Kidney (tissue), 14 donors: ENCODE results near the gene AQP4. TPM values are rescaled to one million over a fixed set of nuclear protein-coding genes. Genes with fewer than 3 reads are reported as not detected.

Experiments used
- DNase-seq, 5 donors: peaks; one replicate each; pipeline ENCODE4 v3.0.0-alpha.2; 2013 to 2020
- FAIRE-seq: peaks from 2 replicates; lab custom pipeline; 2012; peaks lifted over from hg19 to GRCh38; lab: Jason Lieb, UNC
- H3K27ac ChIP-seq, 2 donors: one replicate each; pipeline ENCODE4 v1.7.0; 2013; ENCODE audit warnings: low read depth in 2 of 2, low read length in 2 of 2, inconsistent platforms in 1 of 2
- H3K27me3 ChIP-seq: one replicate; pipeline ENCODE4 v1.7.1; 2013; ENCODE audit warnings: low read length, inconsistent platforms; ENCODE audit not compliant: control insufficient read depth, insufficient read depth
- H3K36me3 ChIP-seq, 3 donors: one replicate each; pipeline versions ENCODE4 v1.7.0 to v1.7.1; 2013; ENCODE audit warnings: low read length in 3 of 3, control low read depth in 1 of 3, inconsistent platforms in 1 of 3; ENCODE audit not compliant: insufficient read depth in 3 of 3, control insufficient read depth in 2 of 3
- H3K4me1 ChIP-seq, 3 donors: one replicate each; pipeline versions ENCODE4 v1.7.0 to v1.7.1; 2013; ENCODE audit warnings: low read length in 3 of 3, inconsistent platforms in 1 of 3, low read depth in 1 of 3; ENCODE audit not compliant: control insufficient read depth in 2 of 3, insufficient read depth in 2 of 3
- H3K4me3 ChIP-seq, 3 donors: one replicate each; pipeline versions ENCODE4 v1.7.0 to v1.8.1; 2013; ENCODE audit warnings: low read length in 3 of 3, control low read depth in 1 of 3, inconsistent platforms in 1 of 3
- H3K9ac ChIP-seq, 3 donors: one replicate each; pipeline versions ENCODE4 v1.7.0 to v1.7.1; 2013; ENCODE audit warnings: low read length in 3 of 3, control low read depth in 1 of 3, inconsistent platforms in 1 of 3
- H3K9me3 ChIP-seq, 3 donors: one replicate each; pipeline versions ENCODE4 v1.7.0 to v1.7.1; 2013; ENCODE audit warnings: low read length in 3 of 3, control low read depth in 1 of 3, inconsistent platforms in 1 of 3; ENCODE audit not compliant: control insufficient read depth in 2 of 3, insufficient read depth in 1 of 3
- intact Hi-C: fragments of 100-400 bp; cut with DNase I; formaldehyde crosslinking; loops from one replicate; pipeline ENCODE4 v1.11.1; 2022
- polyA plus RNA-seq: library from polyadenylated mRNA; stranded (reverse); fragments of 350-450 nt; fragmentation: Illumina TruSeq; extraction: RNeasy Lipid Tissue Mini Kit (QIAGEN cat#74804); gene quantifications from one replicate; pipeline ENCODE4 v1.2.3, GENCODE V29; 2014; ENCODE audit warnings: low read depth, low replicate concordance; ENCODE audit not compliant: insufficient read depth
- total RNA-seq: library from RNA; stranded (reverse); fragmentation: NEBNext Ultra II Directional; extraction: Animal tissue kit (Norgen Biotek cat#: 25700); gene quantifications from one replicate; pipeline ENCODE4 v1.2.1, GENCODE V29; 2021
- TF ChIP-seq, protein P1 (sequence below): IDR thresholded peaks from 3 replicates; pipeline ENCODE4 v1.5.1; 2012; ENCODE audit warnings: mild to moderate bottlenecking, moderate library complexity, borderline replicate concordance; ENCODE audit not compliant: insufficient read depth; ENCODE audit errors: extremely low read depth
- donor health status: control.
- donor health status: control.
- donor health status: control.
- donor health status: control.
- donor health status: control.
- donor health status: DM: yes; HTN: yes; CAD: no.
- donor health status: Normal renal cell carcinoma (clear cell type).

Gene AQP4
- total and polyA plus RNA-seq, 2 donors from 2014 or later: 1.1 to 11.6 TPM

DNA sequence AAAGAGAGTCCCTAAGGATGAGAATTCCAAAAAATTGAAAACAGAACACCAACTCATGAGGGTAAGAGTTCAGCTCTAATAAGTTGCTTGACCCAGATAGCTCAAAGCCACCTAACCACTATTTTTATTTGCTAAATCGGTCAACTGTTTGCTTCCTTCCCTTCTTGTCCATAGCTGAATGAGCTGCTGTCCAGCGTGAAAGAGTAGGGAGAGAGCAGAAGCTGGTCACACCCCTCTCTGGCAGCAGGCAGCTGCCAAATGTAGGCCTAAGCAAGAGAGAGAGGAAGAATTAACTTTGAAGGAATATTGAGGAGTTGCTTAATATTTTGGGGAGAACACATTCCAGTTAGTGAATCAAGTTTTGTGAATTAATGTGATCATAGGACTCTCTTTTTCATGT is 25.9 kb downstream of the AQP4 start:
- intact Hi-C loops: no loop called here
- Histone ChIP-seq H3K4me1 (no peaks in the 10 kb centered on the region), H3K9me3 (peaks cover 0 to 2% (median 0%) of the 10 kb centered on the region in 3 donors), H3K36me3 (no peaks in the 10 kb centered on the region), H3K27ac (no peak overlapping the region), H3K27me3 (no peaks in the 10 kb centered on the region), H3K4me3 (no peak overlapping the region), H3K9ac (no peak overlapping the region)
- no peak for DNase-seq
- TF ChIP-seq, protein P1, sequence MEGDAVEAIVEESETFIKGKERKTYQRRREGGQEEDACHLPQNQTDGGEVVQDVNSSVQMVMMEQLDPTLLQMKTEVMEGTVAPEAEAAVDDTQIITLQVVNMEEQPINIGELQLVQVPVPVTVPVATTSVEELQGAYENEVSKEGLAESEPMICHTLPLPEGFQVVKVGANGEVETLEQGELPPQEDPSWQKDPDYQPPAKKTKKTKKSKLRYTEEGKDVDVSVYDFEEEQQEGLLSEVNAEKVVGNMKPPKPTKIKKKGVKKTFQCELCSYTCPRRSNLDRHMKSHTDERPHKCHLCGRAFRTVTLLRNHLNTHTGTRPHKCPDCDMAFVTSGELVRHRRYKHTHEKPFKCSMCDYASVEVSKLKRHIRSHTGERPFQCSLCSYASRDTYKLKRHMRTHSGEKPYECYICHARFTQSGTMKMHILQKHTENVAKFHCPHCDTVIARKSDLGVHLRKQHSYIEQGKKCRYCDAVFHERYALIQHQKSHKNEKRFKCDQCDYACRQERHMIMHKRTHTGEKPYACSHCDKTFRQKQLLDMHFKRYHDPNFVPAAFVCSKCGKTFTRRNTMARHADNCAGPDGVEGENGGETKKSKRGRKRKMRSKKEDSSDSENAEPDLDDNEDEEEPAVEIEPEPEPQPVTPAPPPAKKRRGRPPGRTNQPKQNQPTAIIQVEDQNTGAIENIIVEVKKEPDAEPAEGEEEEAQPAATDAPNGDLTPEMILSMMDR: no peak
- FAIRE-seq: no peak

DNA sequence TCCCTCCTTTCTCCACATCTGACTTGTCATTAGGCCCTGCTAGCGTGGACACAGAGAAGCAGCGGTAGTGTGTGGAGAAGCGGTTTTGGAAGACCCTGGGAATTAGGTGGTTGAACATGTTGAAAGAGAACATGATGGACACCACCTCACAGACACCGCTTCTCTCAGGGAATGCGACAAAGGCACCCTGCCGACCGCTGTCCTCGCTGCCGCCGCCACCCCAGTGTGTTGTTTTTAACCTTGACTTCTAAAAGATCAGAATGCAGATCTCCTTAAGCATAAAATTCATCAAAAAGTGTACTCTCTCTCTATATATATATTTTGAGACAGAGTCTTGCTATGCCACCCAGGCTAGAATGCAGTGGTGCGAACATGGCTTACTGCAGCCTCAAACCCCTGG is 33.2 kb downstream of the AQP4 start:
- intact Hi-C loops: no loop called here
- no peak overlapping the region for H3K9ac ChIP-seq
- H3K4me3 ChIP-seq: no peak overlapping the region
- H3K36me3 ChIP-seq: no peaks in the 10 kb centered on the region
- FAIRE-seq: no peak
- no peak for DNase-seq
- TF ChIP-seq, protein P1: no peak
- H3K27ac ChIP-seq: no peak overlapping the region
- H3K4me1 ChIP-seq: no peaks in the 10 kb centered on the region
- H3K27me3 ChIP-seq: no peaks in the 10 kb centered on the region
- H3K9me3 ChIP-seq: no peaks in the 10 kb centered on the region

DNA sequence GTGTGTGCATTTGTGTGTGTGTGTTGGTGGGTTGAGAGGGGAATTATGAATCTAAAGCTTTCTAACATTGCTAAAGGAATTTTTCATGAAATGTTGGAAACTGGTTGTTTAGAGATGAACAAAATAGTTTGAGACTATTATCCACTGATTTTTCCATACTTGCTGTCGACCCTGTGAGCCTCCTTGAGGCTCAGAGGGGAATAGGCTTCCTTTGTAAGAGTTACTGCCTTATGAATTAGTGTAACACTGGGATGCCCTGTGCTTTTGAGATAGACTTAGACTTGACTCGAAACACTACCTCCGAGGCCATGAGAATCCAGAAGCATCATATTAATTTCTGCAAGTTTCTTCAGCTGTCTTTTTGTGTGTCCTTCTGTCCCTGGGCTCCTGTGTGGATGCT is 37.9 kb downstream of the AQP4 start:
- Histone ChIP-seq H3K36me3 (no peaks in the 10 kb centered on the region), H3K27ac (no peak overlapping the region), H3K4me1 (no peaks in the 10 kb centered on the region), H3K9ac (no peak overlapping the region), H3K9me3 (no peaks in the 10 kb centered on the region), H3K27me3 (no peaks in the 10 kb centered on the region), H3K4me3 (no peak overlapping the region)
- TF ChIP-seq, protein P1: no peak
- FAIRE-seq (no peak), DNase-seq (no peak)
- intact Hi-C loops: no loop called here

DNA sequence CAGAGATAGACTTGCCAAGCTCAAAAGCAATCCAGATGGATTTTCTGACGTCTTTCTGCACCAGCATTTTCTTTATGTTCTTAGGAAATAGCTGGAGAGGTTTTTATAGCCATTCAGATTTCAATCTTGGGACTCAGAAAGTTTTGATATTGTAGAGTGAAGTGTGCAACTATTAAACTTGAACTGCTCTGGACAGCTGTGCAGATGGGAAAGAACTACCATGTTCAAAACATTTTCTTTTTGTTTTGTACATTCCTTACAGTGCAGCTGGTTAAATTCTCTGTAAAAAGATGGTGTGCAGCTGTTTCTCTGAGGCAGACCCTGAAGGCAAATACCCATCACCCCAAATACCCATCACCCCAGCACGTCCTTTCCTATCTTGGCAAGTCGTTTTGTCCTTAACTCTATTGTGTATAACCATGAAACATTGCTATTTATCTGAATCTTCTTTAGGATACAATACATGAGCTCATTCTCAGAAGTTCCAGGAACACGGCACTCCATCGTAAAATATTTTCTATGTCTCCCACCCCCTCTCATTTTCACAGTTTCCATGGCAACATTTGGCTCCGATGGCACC is 38.8 kb downstream of the AQP4 start:
- intact Hi-C loops: no loop called here

More for the DNA sequence above, 38.8 kb downstream of the AQP4 start:
- H3K36me3 ChIP-seq: no peaks in the 10 kb centered on the region
- H3K27me3 ChIP-seq: no peaks in the 10 kb centered on the region
- H3K27ac ChIP-seq: no peak overlapping the region
- no peaks in the 10 kb centered on the region for H3K9me3 ChIP-seq
- no peaks in the 10 kb centered on the region for H3K4me1 ChIP-seq
- no peak overlapping the region for H3K4me3 ChIP-seq
- TF ChIP-seq, protein P1: no peak
- no peak for FAIRE-seq
- DNase-seq: peak in 2 of 5 donors; percentile 8 to 45
- no peak overlapping the region for H3K9ac ChIP-seq
